Activated CD8-positive, alpha-beta memory T cell treated with anti-CD3 and anti-CD28 coated beads for 1 hour (primary cell): ENCODE results near the gene MX2.
"Not testable (repeated sequence)": the region's sequence is repeated elsewhere in the genome, so short reads cannot be mapped to it uniquely, and the experiment has no call there.

Experiments used
- DNase-seq, 2 donors: peaks; one replicate each; pipeline ENCODE4 v3.0.0-alpha.2; 2020; ENCODE audit warnings: low read depth in 1 of 2; ENCODE audit errors: extremely low read depth in 1 of 2

The MX2 gene

GRCh38 chr21:41338455-41338854 is 23.4 kb upstream of the MX2 start:
- no peak for DNase-seq

- DNase-seq: no peak
Measured at GRCh38 chr21:41342035-41342434, 19.8 kb upstream of the MX2 start.

GRCh38 chr21:41344146-41344545 is 17.7 kb upstream of the MX2 start:
- no peak for DNase-seq

GRCh38 chr21:41345356-41345755 is 16.5 kb upstream of the MX2 start:
- no peak for DNase-seq

GRCh38 chr21:41345934-41346685 is 15.7 kb upstream of the MX2 start:
- no peak for DNase-seq

GRCh38 chr21:41346758-41347157 is 15.1 kb upstream of the MX2 start:
- no peak for DNase-seq

GRCh38 chr21:41348434-41348833 is 13.4 kb upstream of the MX2 start:
- DNase-seq: no peak

GRCh38 chr21:41349126-41349525 is 12.7 kb upstream of the MX2 start:
- no peak for DNase-seq

GRCh38 chr21:41349619-41350390 is 12.0 kb upstream of the MX2 start:
- DNase-seq: no peak

- DNase-seq: no peak
Measured at GRCh38 chr21:41350436-41351155, 11.2 kb upstream of the MX2 start.

GRCh38 chr21:41357546-41357945 is 4.3 kb upstream of the MX2 start:
- DNase-seq: no peak

GRCh38 chr21:41358193-41359166 is 3.3 kb upstream of the MX2 start:
- no peak for DNase-seq

GRCh38 chr21:41359286-41359685 is 2.5 kb upstream of the MX2 start:
- no peak for DNase-seq

- not testable (repeated sequence) for DNase-seq
Measured at GRCh38 chr21:41359754-41360071, 2.1 kb upstream of the MX2 start.

GRCh38 chr21:41360072-41360821 is 1.6 kb upstream of the MX2 start:
- DNase-seq: no peak

GRCh38 chr21:41361053-41361785 is 608 bp upstream of the MX2 start:
- DNase-seq: no peak

- DNase-seq: no peak
Measured at GRCh38 chr21:41362605-41363369, 960 bp downstream of the MX2 start.
